Astrocyte (in vitro differentiated cells and primary cell): ENCODE measurements around the gene SPATA31C1. TPM values are rescaled to one million over a fixed set of nuclear protein-coding genes. Genes with fewer than 3 reads are reported as not detected.
"Not testable (repeated sequence)": the region's sequence is repeated elsewhere in the genome, so short reads cannot be mapped to it uniquely, and the experiment has no call there.

Experiments
- DNase-seq: peaks from one replicate; pipeline ENCODE4 v3.0.0-alpha.2; 2010; ENCODE audit warnings: low read depth
- FAIRE-seq: peaks from 2 replicates; lab custom pipeline; 2011; peaks lifted over from hg19 to GRCh38; lab: Jason Lieb, UNC
- H2AFZ ChIP-seq: 2 replicates; pipeline ENCODE4 v1.6.0; 2012; ENCODE audit warnings: low read depth, low read length, inconsistent platforms
- H3K27ac ChIP-seq: 2 replicates; pipeline ENCODE4 v1.5.1; 2011; ENCODE audit warnings: low read depth, low read length, inconsistent platforms
- H3K27me3 ChIP-seq: 2 replicates; pipeline ENCODE4 v1.6.0; 2011; ENCODE audit warnings: low read length, inconsistent platforms; ENCODE audit not compliant: insufficient read depth
- H3K36me3 ChIP-seq: 2 replicates; pipeline ENCODE4 v1.5.1; 2011; ENCODE audit warnings: low read length, inconsistent platforms; ENCODE audit not compliant: insufficient read depth
- H3K4me1 ChIP-seq: 2 replicates; pipeline ENCODE4 v1.5.1; 2011; ENCODE audit warnings: low read length, inconsistent platforms; ENCODE audit not compliant: insufficient read depth
- H3K4me2 ChIP-seq: 2 replicates; pipeline ENCODE4 v1.6.0; 2012; ENCODE audit warnings: low read length, inconsistent platforms
- H3K4me3 ChIP-seq: 2 replicates; pipeline ENCODE4 v1.5.1; 2011; ENCODE audit warnings: low read depth, mild to moderate bottlenecking, low read length, inconsistent platforms; ENCODE audit not compliant: insufficient read depth
- H3K79me2 ChIP-seq: 2 replicates; pipeline ENCODE4 v1.6.0; 2012; ENCODE audit warnings: mild to moderate bottlenecking, low read length, inconsistent platforms; ENCODE audit not compliant: insufficient read depth
- H3K9ac ChIP-seq: 2 replicates; pipeline ENCODE4 v1.6.0; 2012; ENCODE audit warnings: mild to moderate bottlenecking, low read length, inconsistent platforms
- H3K9me3 ChIP-seq: 2 replicates; pipeline ENCODE4 v1.5.1; 2012; ENCODE audit warnings: low read depth, mild to moderate bottlenecking, low read length, inconsistent platforms; ENCODE audit not compliant: insufficient read depth
- H4K20me1 ChIP-seq: 2 replicates; pipeline ENCODE4 v1.6.0; 2012; ENCODE audit warnings: low read length, inconsistent platforms; ENCODE audit not compliant: insufficient read depth
- H3K27ac Mint-ChIP-seq: one replicate; pipeline ENCODE4 v1.8.0; 2021; ENCODE audit warnings: mild to moderate bottlenecking, mixed read lengths; ENCODE audit not compliant: unreplicated experiment
- H3K27me3 Mint-ChIP-seq: one replicate; pipeline ENCODE4 v1.8.0; 2021; ENCODE audit warnings: low read depth, mixed read lengths; ENCODE audit not compliant: unreplicated experiment
- H3K36me3 Mint-ChIP-seq: one replicate; pipeline ENCODE4 v1.8.0; 2021; ENCODE audit warnings: low read depth, mixed read lengths; ENCODE audit not compliant: unreplicated experiment
- H3K4me1 Mint-ChIP-seq: one replicate; pipeline ENCODE4 v1.8.0; 2021; ENCODE audit warnings: low read depth, mixed read lengths; ENCODE audit not compliant: unreplicated experiment
- H3K4me3 Mint-ChIP-seq: one replicate; pipeline ENCODE4 v1.8.0; 2021; ENCODE audit warnings: mild to moderate bottlenecking, moderate library complexity, mixed read lengths; ENCODE audit not compliant: unreplicated experiment
- H3K9me3 Mint-ChIP-seq: one replicate; pipeline ENCODE4 v1.8.0; 2021; ENCODE audit warnings: mild to moderate bottlenecking, mixed read lengths; ENCODE audit not compliant: unreplicated experiment
- total RNA-seq: library from RNA; stranded (reverse); gene quantifications from 2 replicates; pipeline ENCODE4 v1.2.1, GENCODE V29; 2021

Gene SPATA31C1
- total RNA-seq, 1 donor from 2014 or later, result not detected

GRCh38 chr9:87924851-87925250 lies 7.1 kb downstream of the SPATA31C1 start:
- not testable (repeated sequence) for H3K27me3 ChIP-seq, H3K9me3 ChIP-seq, H3K4me1 ChIP-seq, FAIRE-seq, H3K27ac Mint-ChIP-seq, H3K79me2 ChIP-seq, H3K36me3 ChIP-seq, H4K20me1 ChIP-seq, H2AFZ ChIP-seq, H3K9me3 Mint-ChIP-seq, DNase-seq, H3K27ac ChIP-seq, H3K9ac ChIP-seq, H3K36me3 Mint-ChIP-seq, H3K4me3 ChIP-seq, H3K27me3 Mint-ChIP-seq, H3K4me1 Mint-ChIP-seq, H3K4me2 ChIP-seq
- H3K4me3 Mint-ChIP-seq, result peak overlapping the region; percentile 57

GRCh38 chr9:87929152-87929551 lies 11.4 kb downstream of the SPATA31C1 start:
- not testable (repeated sequence) for H3K27me3 Mint-ChIP-seq, H3K9me3 Mint-ChIP-seq, DNase-seq, H3K27me3 ChIP-seq, H3K9me3 ChIP-seq, FAIRE-seq, H3K27ac Mint-ChIP-seq, H4K20me1 ChIP-seq, H3K36me3 ChIP-seq, H3K4me3 ChIP-seq, H3K4me2 ChIP-seq, H3K27ac ChIP-seq, H3K4me3 Mint-ChIP-seq, H3K9ac ChIP-seq, H3K4me1 ChIP-seq, H2AFZ ChIP-seq, H3K36me3 Mint-ChIP-seq, H3K4me1 Mint-ChIP-seq, H3K79me2 ChIP-seq

- H3K27ac Mint-ChIP-seq, H3K4me1 ChIP-seq, H3K79me2 ChIP-seq, H3K4me1 Mint-ChIP-seq, DNase-seq, H3K9me3 ChIP-seq, H3K27ac ChIP-seq, H3K36me3 Mint-ChIP-seq, H4K20me1 ChIP-seq, H3K4me3 Mint-ChIP-seq, H3K4me3 ChIP-seq, H3K27me3 ChIP-seq, H2AFZ ChIP-seq, H3K27me3 Mint-ChIP-seq, H3K9me3 Mint-ChIP-seq, H3K9ac ChIP-seq, H3K4me2 ChIP-seq, FAIRE-seq, H3K36me3 ChIP-seq: not testable (repeated sequence)
Observed at GRCh38 chr9:87934444-87934843, 16.7 kb downstream of the SPATA31C1 start.

- H3K27ac Mint-ChIP-seq, H3K4me3 Mint-ChIP-seq, H3K27me3 Mint-ChIP-seq, H3K36me3 Mint-ChIP-seq, H3K79me2 ChIP-seq, DNase-seq, H3K4me1 Mint-ChIP-seq, H3K4me3 ChIP-seq, H2AFZ ChIP-seq, H3K4me1 ChIP-seq, H3K9me3 Mint-ChIP-seq, H3K9me3 ChIP-seq, H3K9ac ChIP-seq, H3K36me3 ChIP-seq, FAIRE-seq, H3K4me2 ChIP-seq, H3K27ac ChIP-seq, H3K27me3 ChIP-seq, H4K20me1 ChIP-seq: not testable (repeated sequence)
Observed at GRCh38 chr9:87937352-87937751, 19.6 kb downstream of the SPATA31C1 start.

- not testable (repeated sequence) for H3K9me3 ChIP-seq, H3K9me3 Mint-ChIP-seq, H3K27ac Mint-ChIP-seq, H3K79me2 ChIP-seq, DNase-seq, H4K20me1 ChIP-seq, H3K27me3 ChIP-seq, H3K27ac ChIP-seq, H3K4me1 ChIP-seq, H3K4me3 ChIP-seq, H3K27me3 Mint-ChIP-seq, H3K36me3 Mint-ChIP-seq, H3K36me3 ChIP-seq, H3K4me3 Mint-ChIP-seq, H3K4me2 ChIP-seq, H3K4me1 Mint-ChIP-seq, H2AFZ ChIP-seq, FAIRE-seq, H3K9ac ChIP-seq
Observed at GRCh38 chr9:87937918-87938317, 20.2 kb downstream of the SPATA31C1 start.

- H3K9me3 ChIP-seq, H2AFZ ChIP-seq, H3K36me3 ChIP-seq, H3K79me2 ChIP-seq, H3K4me1 ChIP-seq, H3K4me3 ChIP-seq, H3K36me3 Mint-ChIP-seq, H3K4me1 Mint-ChIP-seq, H3K27ac ChIP-seq, H3K9me3 Mint-ChIP-seq, H3K27ac Mint-ChIP-seq, H3K27me3 ChIP-seq, H3K27me3 Mint-ChIP-seq, H3K4me2 ChIP-seq, DNase-seq, FAIRE-seq, H3K9ac ChIP-seq, H4K20me1 ChIP-seq, H3K4me3 Mint-ChIP-seq: not testable (repeated sequence)
Observed at GRCh38 chr9:87938336-87938735, 20.6 kb downstream of the SPATA31C1 start.
